ENCODE results near the gene HAP1.
"Not testable (repeated sequence)": the region's sequence is repeated elsewhere in the genome, so short reads cannot be mapped to it uniquely, and the experiment has no call there.

HAP1 gene

GRCh38 chr17:41678411-41678906 is 56.0 kb downstream of the HAP1 start:
- TF ChIP-seq, protein P1, sequence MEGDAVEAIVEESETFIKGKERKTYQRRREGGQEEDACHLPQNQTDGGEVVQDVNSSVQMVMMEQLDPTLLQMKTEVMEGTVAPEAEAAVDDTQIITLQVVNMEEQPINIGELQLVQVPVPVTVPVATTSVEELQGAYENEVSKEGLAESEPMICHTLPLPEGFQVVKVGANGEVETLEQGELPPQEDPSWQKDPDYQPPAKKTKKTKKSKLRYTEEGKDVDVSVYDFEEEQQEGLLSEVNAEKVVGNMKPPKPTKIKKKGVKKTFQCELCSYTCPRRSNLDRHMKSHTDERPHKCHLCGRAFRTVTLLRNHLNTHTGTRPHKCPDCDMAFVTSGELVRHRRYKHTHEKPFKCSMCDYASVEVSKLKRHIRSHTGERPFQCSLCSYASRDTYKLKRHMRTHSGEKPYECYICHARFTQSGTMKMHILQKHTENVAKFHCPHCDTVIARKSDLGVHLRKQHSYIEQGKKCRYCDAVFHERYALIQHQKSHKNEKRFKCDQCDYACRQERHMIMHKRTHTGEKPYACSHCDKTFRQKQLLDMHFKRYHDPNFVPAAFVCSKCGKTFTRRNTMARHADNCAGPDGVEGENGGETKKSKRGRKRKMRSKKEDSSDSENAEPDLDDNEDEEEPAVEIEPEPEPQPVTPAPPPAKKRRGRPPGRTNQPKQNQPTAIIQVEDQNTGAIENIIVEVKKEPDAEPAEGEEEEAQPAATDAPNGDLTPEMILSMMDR (IDR thresholded peaks at IDR 0.05; ENCODE audit: insufficient read depth, low read depth, low read length, missing control alignments) = no peak
- no peak overlapping the region for H3K4me3 ChIP-seq (ENCODE audit: low read length)
- DNase-seq (ENCODE audit: low read depth) = peak; percentile 40

DNA sequence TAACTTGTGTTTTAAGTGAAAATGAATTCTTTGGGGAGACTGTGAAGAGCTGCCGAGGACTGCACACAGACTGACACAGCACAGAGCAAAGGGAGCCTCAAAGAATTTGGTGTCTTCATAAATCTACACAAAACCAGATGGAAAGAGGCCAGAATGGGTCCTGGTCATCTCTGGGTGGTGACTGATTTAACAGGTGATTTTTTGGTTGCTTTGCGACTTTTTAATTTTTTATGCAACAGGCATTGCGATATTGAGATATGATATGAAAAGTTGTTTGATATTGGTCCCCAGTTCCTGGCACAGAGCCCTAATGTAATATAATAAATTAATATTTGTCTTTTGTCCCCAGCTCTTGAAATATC is 58.4 kb downstream of the HAP1 start:
- TF ChIP-seq, protein P1 (IDR thresholded peaks at IDR 0.05; ENCODE audit: insufficient read depth, low read depth, low read length, missing control alignments) = no peak
- no peak overlapping the region for H3K4me3 ChIP-seq (ENCODE audit: low read length)
- DNase-seq (ENCODE audit: low read depth) = no peak

GRCh38 chr17:41675157-41676057 is 59.0 kb downstream of the HAP1 start:
- DNase-seq (ENCODE audit: low read depth); H3K4me3 ChIP-seq (ENCODE audit: low read length): not testable (repeated sequence)
